Mammary epithelial cell (primary cell): Measurements from ENCODE around the gene PSG4.

ENCODE experiments used
- CTCF ChIP-seq, 2 donors: IDR thresholded peaks in 1 of 2; conservative IDR thresholded peaks in 1 of 2; 2 replicates each; pipeline ENCODE4 v1.5.1; 2011 to 2012; ENCODE audit warnings: inconsistent platforms in 2 of 2, low read length in 2 of 2, mild to moderate bottlenecking in 2 of 2, control low read depth in 1 of 2, low read depth in 1 of 2; ENCODE audit not compliant: insufficient read depth in 1 of 2; ENCODE audit errors: extremely low read depth in 1 of 2
- EZH2 ChIP-seq: IDR thresholded peaks from 2 replicates; pipeline ENCODE4 v1.6.1; 2012; ENCODE audit warnings: low read length, inconsistent platforms, borderline replicate concordance

- TF ChIP-seq CTCF (conservative IDR thresholded peaks at IDR 0.05 in 1 of 2, IDR thresholded peaks at IDR 0.05 in 1 of 2; ENCODE audit: extremely low read depth in 1 of 2, insufficient read depth in 1 of 2, low read depth in 1 of 2, low read length in 2 of 2) (no peak), EZH2 (no peak)
Observed at GRCh38 chr19:43224855-43225253, 19.4 kb upstream of the PSG4 start.
